SH-SY5Y (cell line): ENCODE measurements around the gene IQSEC2.

Experiments
- GATA2 ChIP-seq: IDR thresholded peaks from 2 replicates; pipeline ENCODE4 v1.6.1; 2011; ENCODE audit warnings: mild to moderate bottlenecking, low read depth, low read length
- GATA3 ChIP-seq: IDR thresholded peaks from 2 replicates; pipeline ENCODE4 v1.6.1; 2011; ENCODE audit warnings: low read depth, mild to moderate bottlenecking, low read length, moderate library complexity

DNA sequence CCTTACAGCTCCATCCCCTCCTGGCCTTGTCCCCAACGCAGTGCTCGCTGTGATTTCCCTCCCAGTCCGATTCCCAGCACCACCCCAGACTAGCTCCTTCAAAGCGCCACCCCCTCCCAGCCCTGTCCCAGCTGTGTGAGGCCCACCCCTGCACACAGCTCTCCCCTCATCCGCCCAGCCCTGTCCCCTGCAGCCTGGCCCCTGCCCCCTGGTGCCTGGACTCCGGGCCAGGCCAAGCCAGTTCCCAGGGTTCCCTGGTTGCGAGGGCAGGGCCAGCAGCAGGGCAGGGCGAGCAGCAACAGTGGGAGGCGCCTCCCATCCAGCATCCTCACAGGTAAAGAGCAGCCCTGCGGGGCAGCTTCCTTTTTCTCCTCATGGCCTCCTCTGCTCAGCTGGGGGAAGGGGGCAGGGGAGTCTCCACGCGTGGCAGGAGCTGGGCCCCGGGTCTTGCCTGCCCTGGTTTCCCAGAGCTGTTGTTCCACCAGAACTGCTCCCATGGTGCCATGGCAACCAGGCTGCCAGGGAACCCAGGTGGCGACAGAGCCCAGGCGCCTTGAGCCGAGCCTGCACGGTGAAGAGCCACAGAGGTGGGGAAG, 24.8 kb downstream of the IQSEC2 start:
- TF ChIP-seq GATA3, result no peak
- no peak for TF ChIP-seq GATA2
